ENCODE results near the gene SEC14L1.

SEC14L1 gene

DNA sequence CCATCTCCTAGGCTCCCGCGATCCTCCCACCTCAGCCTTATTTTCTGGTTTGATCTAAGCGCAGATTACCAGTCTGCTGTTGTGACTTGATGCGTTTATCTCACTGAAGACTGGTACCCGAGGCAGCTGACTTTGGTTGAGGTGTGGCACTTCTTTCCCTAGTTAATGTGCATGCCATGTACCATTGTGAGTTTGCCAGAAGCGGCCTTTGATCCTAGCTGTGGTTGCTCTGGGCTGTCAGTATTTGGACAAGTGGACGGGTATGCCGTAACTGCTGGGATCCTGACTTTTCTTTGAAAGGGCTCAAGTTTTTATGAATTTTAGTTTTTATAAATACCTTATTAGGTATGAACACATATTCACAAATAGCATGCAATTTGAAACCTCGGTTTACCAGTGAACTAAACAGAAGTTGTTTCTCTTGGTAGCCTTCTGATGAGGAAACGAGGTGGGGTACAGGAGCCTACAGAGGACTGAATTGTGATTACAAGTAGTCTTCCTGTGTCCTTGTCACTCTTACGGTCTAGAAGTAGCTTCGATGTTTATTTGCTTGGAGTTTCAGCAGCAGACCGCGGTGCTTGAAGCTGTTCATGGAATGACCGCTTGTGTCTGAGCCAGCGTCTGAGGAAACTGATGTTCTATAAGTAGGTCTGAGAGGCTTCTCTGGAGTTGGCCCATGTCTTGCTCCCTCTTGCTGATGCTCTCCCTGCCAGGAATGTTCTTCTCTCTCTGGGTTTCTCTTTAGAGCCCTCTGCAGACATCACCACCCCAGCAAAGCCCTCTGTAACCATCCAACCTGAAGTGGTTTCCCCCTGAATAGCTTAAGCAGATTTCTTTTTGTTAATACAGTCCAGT, 40.0 kb downstream of the SEC14L1 start:
- Histone ChIP-seq H3K36me3 (ENCODE audit: control insufficient read depth in 2 of 2, insufficient read depth in 1 of 2, low read length in 2 of 2) (no peaks in the 10 kb centered on the region), H3K9me3 (ENCODE audit: control insufficient read depth, insufficient read depth, low read depth, low read length) (no peaks in the 10 kb centered on the region), H3K4me1 (ENCODE audit: control insufficient read depth, insufficient read depth, low read length) (peaks cover 6% of the 10 kb centered on the region), H3K27ac (ENCODE audit: extremely low read depth, low read depth, low read length) (no peak overlapping the region), H3K4me3 (ENCODE audit: low read depth, low read length) (no peak overlapping the region)
- ChIA-PET CTCF (interaction anchor here (1.4 kb wide), 1 partner anchor 94 kb away, joined by 6 read pairs; no protein-coding TSS in a partner anchor), POLR2A (no interaction called here)
- TF ChIP-seq, protein P1, sequence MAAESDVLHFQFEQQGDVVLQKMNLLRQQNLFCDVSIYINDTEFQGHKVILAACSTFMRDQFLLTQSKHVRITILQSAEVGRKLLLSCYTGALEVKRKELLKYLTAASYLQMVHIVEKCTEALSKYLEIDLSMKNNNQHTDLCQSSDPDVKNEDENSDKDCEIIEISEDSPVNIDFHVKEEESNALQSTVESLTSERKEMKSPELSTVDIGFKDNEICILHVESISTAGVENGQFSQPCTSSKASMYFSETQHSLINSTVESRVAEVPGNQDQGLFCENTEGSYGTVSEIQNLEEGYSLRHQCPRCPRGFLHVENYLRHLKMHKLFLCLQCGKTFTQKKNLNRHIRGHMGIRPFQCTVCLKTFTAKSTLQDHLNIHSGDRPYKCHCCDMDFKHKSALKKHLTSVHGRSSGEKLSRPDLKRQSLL (tag by site-specific recombination; IDR thresholded peaks at IDR 0.05): 0 out of 2 replicates have a peak, but pooled peaks have one; percentile 21
- TF ChIP-seq MZF1 (tag by site-specific recombination; IDR thresholded peaks at IDR 0.05; ENCODE audit: borderline replicate concordance): no peak

DNA sequence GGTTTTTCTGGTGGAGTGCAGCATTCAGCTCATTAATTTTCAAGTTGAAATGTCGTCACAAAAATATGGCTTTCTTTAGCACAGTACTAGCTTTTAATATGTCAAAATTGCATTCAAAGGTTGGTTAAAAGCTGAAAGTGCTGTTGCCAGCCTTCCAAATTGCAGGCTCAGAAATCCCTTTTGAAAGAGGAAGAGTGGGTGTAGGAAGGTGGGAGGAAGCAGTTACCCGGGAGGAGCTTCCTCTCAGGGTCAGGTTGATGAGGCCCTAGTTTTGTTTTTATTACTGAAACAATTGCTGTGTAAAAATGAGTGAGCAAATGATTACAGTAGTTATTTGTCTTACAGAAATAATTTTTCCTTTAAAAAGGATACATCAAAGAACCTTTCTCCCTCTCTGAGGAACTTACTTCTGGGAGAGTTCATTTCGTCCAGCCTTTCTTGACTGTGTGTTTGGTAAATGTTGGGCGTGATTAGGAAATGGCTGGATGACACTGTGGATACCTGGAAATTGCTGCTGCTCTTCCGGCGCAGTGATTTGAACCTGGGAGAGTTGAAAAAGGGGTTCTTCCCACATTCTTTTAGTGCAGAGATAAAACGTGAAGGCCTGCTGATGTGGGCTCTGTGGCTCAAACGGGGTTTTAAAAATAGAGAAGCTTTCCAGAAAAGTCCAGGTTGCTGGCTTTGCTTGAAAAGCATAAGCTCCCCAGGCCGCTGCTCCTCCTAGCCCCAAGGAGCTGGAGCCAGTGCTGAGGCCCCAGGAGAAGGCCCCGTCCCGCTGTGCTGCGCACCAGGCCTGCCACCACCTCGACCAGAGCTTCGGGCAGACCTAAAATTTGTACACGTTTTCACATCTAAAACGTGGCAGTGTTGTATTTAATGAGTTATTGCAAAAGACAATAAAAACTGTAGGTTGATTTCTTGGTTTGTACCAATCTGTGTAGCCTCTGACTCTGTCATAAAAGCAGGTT, 41.7 kb downstream of the SEC14L1 start:
- peak; percentile 90 for TF ChIP-seq ZFHX2 (tag by site-specific recombination; conservative IDR thresholded peaks at IDR 0.05)
- TF ChIP-seq, protein P2, sequence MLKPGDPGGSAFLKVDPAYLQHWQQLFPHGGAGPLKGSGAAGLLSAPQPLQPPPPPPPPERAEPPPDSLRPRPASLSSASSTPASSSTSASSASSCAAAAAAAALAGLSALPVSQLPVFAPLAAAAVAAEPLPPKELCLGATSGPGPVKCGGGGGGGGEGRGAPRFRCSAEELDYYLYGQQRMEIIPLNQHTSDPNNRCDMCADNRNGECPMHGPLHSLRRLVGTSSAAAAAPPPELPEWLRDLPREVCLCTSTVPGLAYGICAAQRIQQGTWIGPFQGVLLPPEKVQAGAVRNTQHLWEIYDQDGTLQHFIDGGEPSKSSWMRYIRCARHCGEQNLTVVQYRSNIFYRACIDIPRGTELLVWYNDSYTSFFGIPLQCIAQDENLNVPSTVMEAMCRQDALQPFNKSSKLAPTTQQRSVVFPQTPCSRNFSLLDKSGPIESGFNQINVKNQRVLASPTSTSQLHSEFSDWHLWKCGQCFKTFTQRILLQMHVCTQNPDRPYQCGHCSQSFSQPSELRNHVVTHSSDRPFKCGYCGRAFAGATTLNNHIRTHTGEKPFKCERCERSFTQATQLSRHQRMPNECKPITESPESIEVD (tag by site-specific recombination; IDR thresholded peaks at IDR 0.05): peak; percentile 39; the same call in 1 of the 2 replicates
- no peak for TF ChIP-seq GFI1B (tag by site-specific recombination; IDR thresholded peaks at IDR 0.05)
- TF ChIP-seq EGR2 (tag by site-specific recombination; IDR thresholded peaks at IDR 0.05; ENCODE audit: low read depth): peak; percentile 84
- no peak for TF ChIP-seq CTCF (tag by site-specific recombination; IDR thresholded peaks at IDR 0.05)
- H3K36me3 ChIP-seq (ENCODE audit: control insufficient read depth in 2 of 2, insufficient read depth in 1 of 2, low read length in 2 of 2): no peaks in the 10 kb centered on the region
- no peaks in the 10 kb centered on the region for H3K9me3 ChIP-seq (ENCODE audit: control insufficient read depth, insufficient read depth, low read depth, low read length)
- peaks cover 13% of the 10 kb centered on the region for H3K4me1 ChIP-seq (ENCODE audit: control insufficient read depth, insufficient read depth, low read length)
- H3K4me3 ChIP-seq (ENCODE audit: low read depth, low read length): no peak overlapping the region
- ChIA-PET POLR2A (no interaction called here), CTCF (interaction anchor here (0.5 to 2.6 kb wide), 4 partner anchors 12 to 366 kb away, joined by 3 to 11 read pairs (median 6); no protein-coding TSS in a partner anchor)
- no peak overlapping the region for H3K27ac ChIP-seq (ENCODE audit: extremely low read depth, low read depth, low read length)

- no peak for TF ChIP-seq ZSCAN16 (tag by site-specific recombination; IDR thresholded peaks at IDR 0.05)
- TF ChIP-seq ZNF624 (tag by site-specific recombination; IDR thresholded peaks at IDR 0.05): no peak
- TF ChIP-seq ZNF654 (tag by site-specific recombination; IDR thresholded peaks at IDR 0.05; ENCODE audit: low read depth): no peak
- TF ChIP-seq ZNF202 (tag by site-specific recombination; IDR thresholded peaks at IDR 0.05; ENCODE audit: borderline replicate concordance): no peak
- no peak overlapping the region for H3K4me3 ChIP-seq (ENCODE audit: low read depth, low read length)
- no peak overlapping the region for H3K27ac ChIP-seq (ENCODE audit: extremely low read depth, low read depth, low read length)
- ChIA-PET POLR2A (interaction anchor here (0.5 to 0.6 kb wide), 2 partner anchors 56 to 1486 kb away, joined by 3 read pairs; no protein-coding TSS in a partner anchor), CTCF (interaction anchor here (0.7 to 2.6 kb wide), 3 partner anchors 16 to 104 kb away, joined by 3 to 11 read pairs (median 3); no protein-coding TSS in a partner anchor)
- H3K4me1 ChIP-seq (ENCODE audit: control insufficient read depth, insufficient read depth, low read length): peaks cover 13% of the 10 kb centered on the region
- H3K9me3 ChIP-seq (ENCODE audit: control insufficient read depth, insufficient read depth, low read depth, low read length): no peaks in the 10 kb centered on the region
- no peaks in the 10 kb centered on the region for H3K36me3 ChIP-seq (ENCODE audit: control insufficient read depth in 2 of 2, insufficient read depth in 1 of 2, low read length in 2 of 2)
Measured at GRCh38 chr17:77184474-77184873, 43.7 kb downstream of the SEC14L1 start.
